NCI-H2196 (cell line): ENCODE measurements around the gene THSD7A.
A peak's percentile ranks its signal among the peaks of the same experiment; 100 is the strongest.

Source experiments
- DNase-seq: peaks from one replicate; lab custom pipeline; 2025; ENCODE audit not compliant: unreplicated experiment; lab: John Stamatoyannopoulos, UW

THSD7A gene

GRCh38 chr7:11811709-11812108 is 20.3 kb downstream of the THSD7A start:
- no peak for DNase-seq

GRCh38 chr7:11810043-11810625 is 21.9 kb downstream of the THSD7A start:
- no peak for DNase-seq

GRCh38 chr7:11807000-11807399 is 25.0 kb downstream of the THSD7A start:
- DNase-seq, result no peak

- no peak for DNase-seq
Observed at GRCh38 chr7:11804621-11805020, 27.4 kb downstream of the THSD7A start.

- no peak for DNase-seq
Observed at GRCh38 chr7:11795231-11795630, 36.8 kb downstream of the THSD7A start.

DNA sequence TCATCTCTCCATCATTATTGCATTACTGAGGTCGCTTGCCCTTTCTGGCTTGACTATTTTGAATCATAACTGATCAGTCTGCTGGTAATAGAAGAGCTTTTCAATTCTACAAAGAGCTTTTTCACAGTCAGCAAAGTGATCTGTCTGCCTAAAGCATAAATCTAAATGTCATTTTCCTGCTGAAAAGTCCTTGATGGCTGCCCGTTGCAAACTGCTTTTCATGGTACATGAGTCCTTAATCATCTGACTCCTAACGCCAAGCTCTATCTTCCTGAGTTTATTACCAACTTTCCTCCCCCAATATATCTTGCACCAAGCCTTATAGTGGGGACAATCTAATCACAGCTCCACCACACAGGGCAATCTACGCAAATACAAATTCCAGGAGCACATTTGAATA is 39.8 kb downstream of the THSD7A start:
- DNase-seq, result no peak

- no peak for DNase-seq
Observed at GRCh38 chr7:11788568-11788967, 43.4 kb downstream of the THSD7A start.

DNA sequence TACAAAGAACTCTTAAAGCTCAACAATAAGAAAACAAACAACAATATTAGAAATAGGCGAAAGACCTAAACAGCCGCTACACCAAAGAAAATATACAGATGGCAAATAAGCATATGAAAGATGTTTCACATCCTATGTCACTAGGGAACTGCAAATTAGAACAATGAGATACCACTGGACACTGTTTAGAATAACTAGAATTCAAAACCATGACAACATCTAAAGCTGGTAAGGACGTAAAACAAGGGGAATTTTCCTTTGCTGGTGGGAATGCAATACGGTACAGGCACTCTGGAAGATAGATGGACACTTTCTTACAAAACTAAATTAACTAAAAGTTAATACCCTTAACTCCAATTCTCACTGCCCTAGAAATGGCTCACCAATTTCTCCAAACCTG is 44.5 kb downstream of the THSD7A start:
- no peak for DNase-seq

- DNase-seq, result no peak
Observed at GRCh38 chr7:11786186-11786585, 45.8 kb downstream of the THSD7A start.

GRCh38 chr7:11784769-11785536 is 47.0 kb downstream of the THSD7A start:
- DNase-seq, result no peak

- DNase-seq, result no peak
Observed at GRCh38 chr7:11779864-11780674, 51.9 kb downstream of the THSD7A start.

GRCh38 chr7:11776039-11776438 is 56.0 kb downstream of the THSD7A start:
- no peak for DNase-seq

DNA sequence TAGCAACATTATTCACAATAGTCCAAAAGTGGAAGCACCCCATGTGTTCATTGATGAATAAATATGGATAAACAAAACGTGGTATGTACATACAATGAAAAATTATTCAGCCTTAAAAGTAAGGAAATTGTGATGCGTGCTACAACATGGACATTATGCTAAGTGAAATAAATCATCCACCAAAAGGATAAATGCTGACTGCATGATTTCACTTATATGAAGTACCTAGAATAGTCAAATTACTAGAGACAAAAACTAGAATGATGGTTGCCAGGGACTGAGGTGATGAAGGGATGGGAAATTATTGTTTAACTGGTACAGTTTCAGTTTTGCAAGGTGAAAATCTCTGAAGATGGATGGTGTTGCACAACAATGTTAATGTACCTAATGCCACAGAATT is 56.6 kb downstream of the THSD7A start:
- no peak for DNase-seq

DNA sequence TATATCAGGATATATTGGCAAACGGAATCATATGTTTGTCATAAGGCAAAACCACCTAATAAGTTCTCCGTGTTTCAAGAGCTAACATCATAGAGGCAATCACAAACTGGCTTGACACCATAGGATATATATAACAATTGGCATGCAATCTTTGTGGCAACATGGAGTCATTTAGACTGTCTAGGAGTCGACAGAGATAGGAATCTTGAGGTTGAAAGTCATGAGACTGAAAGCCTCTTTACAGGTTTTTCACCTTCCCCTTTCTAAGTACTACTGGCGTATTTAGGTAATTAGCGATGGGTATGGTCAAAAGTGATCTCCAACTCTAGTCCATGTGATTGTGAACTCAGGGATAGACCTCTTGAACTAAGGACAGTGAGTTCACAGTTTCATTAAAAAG is 63.7 kb downstream of the THSD7A start:
- DNase-seq, result no peak

- no peak for DNase-seq
Observed at GRCh38 chr7:11767148-11767547, 64.8 kb downstream of the THSD7A start.

DNA sequence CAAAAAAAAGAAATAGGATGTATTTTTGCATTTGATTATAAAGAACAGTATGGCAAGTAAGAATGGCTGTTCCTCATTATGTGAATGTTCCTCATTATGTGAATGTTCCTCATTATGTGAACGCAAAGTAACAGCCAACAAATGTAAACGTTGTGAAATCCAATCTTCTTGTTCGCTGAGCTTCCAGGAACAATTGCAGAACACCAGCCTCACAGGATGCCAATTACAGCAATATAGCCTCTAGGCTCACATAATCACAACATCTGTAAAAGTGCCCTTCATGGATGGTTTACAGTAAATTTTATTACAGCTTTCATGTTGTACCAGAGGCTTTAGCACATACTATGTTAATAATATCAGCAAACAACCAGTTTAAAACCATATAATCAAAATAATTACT is 71.6 kb downstream of the THSD7A start:
- peak; percentile 5 for DNase-seq

DNA sequence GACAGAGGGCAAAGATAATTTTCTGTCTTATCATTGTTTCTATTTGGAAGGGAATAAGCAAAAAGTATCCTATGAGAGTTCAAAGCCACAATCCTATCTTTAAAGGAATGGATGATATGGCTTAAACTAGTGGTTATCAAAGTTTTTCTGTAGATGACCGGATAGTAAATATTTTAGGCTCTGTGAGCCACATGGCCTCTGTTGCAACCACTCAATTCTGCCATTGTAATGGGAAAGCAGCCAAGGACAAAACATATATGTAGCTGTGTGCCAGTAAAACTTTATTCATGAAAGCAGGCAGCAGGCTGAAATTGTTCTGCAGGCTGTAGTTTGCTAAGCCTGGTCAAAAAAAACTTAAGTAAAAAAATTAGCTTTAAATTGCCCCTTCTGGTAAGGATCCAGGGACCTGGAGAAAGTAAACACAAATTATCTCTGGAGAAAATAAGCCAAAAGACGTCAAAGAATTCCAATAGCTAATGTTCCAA is 73.3 kb downstream of the THSD7A start:
- no peak for DNase-seq

GRCh38 chr7:11757153-11757552 is 74.8 kb downstream of the THSD7A start:
- DNase-seq, result no peak

DNA sequence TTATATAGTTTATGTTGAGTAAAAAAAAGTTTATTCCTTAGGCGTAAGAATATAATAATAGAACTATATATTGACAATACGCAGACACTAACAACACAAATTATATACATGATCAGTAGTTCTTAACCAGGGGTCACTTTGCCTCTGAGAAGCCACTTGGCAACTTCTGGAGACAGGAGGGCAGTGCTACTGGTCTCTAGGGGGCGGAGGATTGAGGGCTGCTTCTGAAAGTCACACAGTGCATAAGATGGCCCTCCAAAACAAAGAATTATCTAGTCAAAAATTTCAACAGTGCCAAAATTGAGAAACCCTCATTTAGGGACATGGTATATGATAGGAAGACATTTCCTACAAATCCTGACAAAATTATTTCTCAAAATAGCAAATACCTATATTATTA is 77.1 kb downstream of the THSD7A start:
- DNase-seq, result no peak

- no peak for DNase-seq
Observed at GRCh38 chr7:11754123-11754522, 77.9 kb downstream of the THSD7A start.

DNA sequence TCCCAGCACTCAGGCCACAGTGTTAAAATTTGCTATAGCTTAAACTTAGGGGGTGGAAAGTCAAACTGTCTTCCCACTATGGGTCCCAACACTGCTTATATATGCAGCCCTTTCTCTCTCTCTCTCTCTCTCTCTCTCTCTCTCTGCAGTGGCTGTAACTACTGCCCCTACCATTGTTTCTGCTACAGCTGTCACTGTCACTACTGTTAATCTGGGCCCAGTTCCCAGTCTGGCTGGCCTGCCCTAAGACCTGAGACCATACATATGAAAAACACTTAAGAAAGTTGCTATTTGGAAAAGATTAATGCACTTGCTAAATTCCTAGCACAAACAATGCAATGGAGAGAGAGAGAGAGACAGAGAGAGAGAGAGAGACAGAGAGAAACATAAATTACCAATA is 78.6 kb downstream of the THSD7A start:
- no peak for DNase-seq

DNA sequence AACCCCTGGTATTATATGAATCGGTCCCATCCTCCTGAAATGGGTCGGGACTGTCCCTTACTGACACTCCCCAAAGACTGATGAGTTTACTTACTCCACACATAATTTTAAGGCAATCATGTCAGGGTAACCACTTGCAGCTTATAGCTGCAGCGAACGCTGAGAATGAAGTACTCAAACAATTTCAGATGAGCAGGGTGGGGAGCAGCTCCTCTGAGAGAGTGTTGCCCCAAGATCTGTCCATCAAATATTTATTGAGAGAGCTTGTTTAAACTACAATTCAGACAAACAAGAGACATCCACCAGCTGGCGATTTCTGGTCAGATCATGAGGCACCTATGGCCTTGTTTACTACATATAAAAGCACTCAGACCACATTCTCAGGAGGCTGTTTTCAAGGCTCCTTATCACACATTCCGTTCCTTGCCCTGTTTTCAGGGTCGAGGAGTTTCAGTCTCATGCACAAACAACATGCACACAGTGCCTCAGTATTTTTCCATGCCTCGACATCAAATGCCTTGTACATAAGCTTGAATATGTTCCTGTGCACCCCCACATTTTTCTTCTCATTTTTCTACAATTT is 80.1 kb downstream of the THSD7A start:
- DNase-seq, result no peak
